ENCODE data around the gene KLC1.

KLC1 gene

GRCh38 chr14:103731916-103732867, 103.2 kb downstream of the KLC1 start:
- no peak overlapping the region for H3K4me3 ChIP-seq (ENCODE audit: low read depth, low read length)

GRCh38 chr14:103732868-103733620, 104.0 kb downstream of the KLC1 start:
- H3K4me3 ChIP-seq (ENCODE audit: low read depth, low read length) = no peak overlapping the region

GRCh38 chr14:103733651-103734050, 104.6 kb downstream of the KLC1 start:
- H3K4me3 ChIP-seq (ENCODE audit: low read depth, low read length) = no peak overlapping the region

GRCh38 chr14:103734081-103734888, 105.3 kb downstream of the KLC1 start:
- H3K4me3 ChIP-seq (ENCODE audit: low read depth, low read length) = no peak overlapping the region

GRCh38 chr14:103735022-103735421, 106.0 kb downstream of the KLC1 start:
- no peak overlapping the region for H3K4me3 ChIP-seq (ENCODE audit: low read depth, low read length)

GRCh38 chr14:103735439-103735814, 106.4 kb downstream of the KLC1 start:
- H3K4me3 ChIP-seq (ENCODE audit: low read depth, low read length) = no peak overlapping the region

- H3K4me3 ChIP-seq (ENCODE audit: low read depth, low read length) = no peak overlapping the region
These were observed 107.0 kb downstream of the KLC1 start for GRCh38 chr14:103735815-103736545.

- H3K4me3 ChIP-seq (ENCODE audit: low read depth, low read length) = no peak overlapping the region
These were observed 107.8 kb downstream of the KLC1 start for GRCh38 chr14:103736546-103737431.

GRCh38 chr14:103737432-103738045, 108.5 kb downstream of the KLC1 start:
- no peak overlapping the region for H3K4me3 ChIP-seq (ENCODE audit: low read depth, low read length)

GRCh38 chr14:103738166-103738565, 109.2 kb downstream of the KLC1 start:
- no peak overlapping the region for H3K4me3 ChIP-seq (ENCODE audit: low read depth, low read length)

- H3K4me3 ChIP-seq (ENCODE audit: low read depth, low read length) = no peak overlapping the region
These were observed 109.9 kb downstream of the KLC1 start for GRCh38 chr14:103738701-103739451.

- no peak overlapping the region for H3K4me3 ChIP-seq (ENCODE audit: low read depth, low read length)
These were observed 110.4 kb downstream of the KLC1 start for GRCh38 chr14:103739466-103739792.

GRCh38 chr14:103739793-103740501, 110.9 kb downstream of the KLC1 start:
- H3K4me3 ChIP-seq (ENCODE audit: low read depth, low read length) = no peak overlapping the region

- no peak overlapping the region for H3K4me3 ChIP-seq (ENCODE audit: low read depth, low read length)
These were observed 112.1 kb downstream of the KLC1 start for GRCh38 chr14:103740991-103741689.

GRCh38 chr14:103741876-103742275, 112.9 kb downstream of the KLC1 start:
- H3K4me3 ChIP-seq (ENCODE audit: low read depth, low read length) = no peak overlapping the region

GRCh38 chr14:103742499-103743255, 113.7 kb downstream of the KLC1 start:
- no peak overlapping the region for H3K4me3 ChIP-seq (ENCODE audit: low read depth, low read length)

- no peak overlapping the region for H3K4me3 ChIP-seq (ENCODE audit: low read depth, low read length)
These were observed 114.7 kb downstream of the KLC1 start for GRCh38 chr14:103743691-103744090.

Data from iPS-11a (cell line).